Activated CD4-positive, alpha-beta T cell treated with anti-CD3 and anti-CD28 coated beads, Interleukin-2, Interleukin-6, amounts not matched to agents 100 ng/mL and 50 ng/mL, durations not matched to agents 16 hours and 8 hours (primary cell): Measurements from ENCODE around the gene PRG2.
"Not testable (repeated sequence)": the region's sequence is repeated elsewhere in the genome, so short reads cannot be mapped to it uniquely, and the experiment has no call there.

ENCODE experiments used
- DNase-seq: peaks from one replicate; pipeline ENCODE4 v3.0.0-alpha.2; 2020

The PRG2 gene

GRCh38 chr11:57344826-57345225, 45.6 kb downstream of the PRG2 start:
- no peak for DNase-seq

GRCh38 chr11:57343825-57344224, 46.6 kb downstream of the PRG2 start:
- no peak for DNase-seq

GRCh38 chr11:57342702-57343101, 47.7 kb downstream of the PRG2 start:
- no peak for DNase-seq

- DNase-seq: no peak
These were observed 49.1 kb downstream of the PRG2 start for GRCh38 chr11:57341250-57341808.

GRCh38 chr11:57340039-57340615, 50.3 kb downstream of the PRG2 start:
- DNase-seq: no peak

GRCh38 chr11:57339328-57339727, 51.1 kb downstream of the PRG2 start:
- DNase-seq: no peak

- DNase-seq: no peak
These were observed 52.3 kb downstream of the PRG2 start, which contains the start of gene P2RX3 for GRCh38 chr11:57338142-57338541. P2RX3 (plus strand) TSS chr11:57338352; CDS start chr11:57338551, 199 bp downstream.

- DNase-seq: not testable (repeated sequence)
These were observed 53.6 kb downstream of the PRG2 start for GRCh38 chr11:57336856-57337255.
